HG02840 (cell line): Measurements from ENCODE around the gene MAP3K1.
"Not testable (repeated sequence)": the region's sequence is repeated elsewhere in the genome, so short reads cannot be mapped to it uniquely, and the experiment has no call there.

Source experiments
- ATAC-seq: cut with Tn5 transposase; IDR thresholded peaks from one replicate; pipeline ENCODE4 v1.9.1; 2021; ENCODE audit warnings: mild to moderate bottlenecking, moderate library complexity, moderate number of reproducible peaks; ENCODE audit not compliant: unreplicated experiment, low FRiP score

MAP3K1 gene

DNA sequence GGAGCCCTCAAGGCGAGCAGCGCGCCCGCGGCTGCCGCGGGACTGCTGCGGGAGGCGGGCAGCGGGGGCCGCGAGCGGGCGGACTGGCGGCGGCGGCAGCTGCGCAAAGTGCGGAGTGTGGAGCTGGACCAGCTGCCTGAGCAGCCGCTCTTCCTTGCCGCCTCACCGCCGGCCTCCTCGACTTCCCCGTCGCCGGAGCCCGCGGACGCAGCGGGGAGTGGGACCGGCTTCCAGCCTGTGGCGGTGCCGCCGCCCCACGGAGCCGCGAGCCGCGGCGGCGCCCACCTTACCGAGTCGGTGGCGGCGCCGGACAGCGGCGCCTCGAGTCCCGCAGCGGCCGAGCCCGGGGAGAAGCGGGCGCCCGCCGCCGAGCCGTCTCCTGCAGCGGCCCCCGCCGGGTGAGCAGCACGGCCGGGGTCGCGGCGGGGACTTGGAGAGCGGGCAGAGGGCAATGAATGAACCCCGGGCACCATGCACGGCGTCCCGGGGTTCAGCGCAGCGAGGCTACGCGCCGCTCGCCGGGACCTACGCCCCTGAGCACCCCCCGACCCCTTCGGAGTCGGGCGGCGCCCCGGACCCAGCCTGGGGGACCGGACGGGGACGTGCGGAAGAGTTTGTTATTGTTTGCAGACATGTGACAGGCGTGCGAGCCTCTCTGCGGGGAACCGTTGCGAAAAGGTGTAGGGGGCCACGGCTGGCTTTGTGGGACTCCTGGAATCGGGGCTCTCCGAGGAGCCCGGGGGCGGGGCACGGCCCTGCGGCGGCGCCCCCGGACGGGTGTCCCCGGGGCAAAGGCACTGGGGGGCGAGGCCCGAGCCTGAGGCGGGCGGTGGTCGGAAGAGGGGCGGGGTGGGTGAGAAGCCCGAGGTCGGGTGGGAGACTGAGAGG lies 553 bp downstream of the MAP3K1 start:
- ATAC-seq: peak; percentile 34

DNA sequence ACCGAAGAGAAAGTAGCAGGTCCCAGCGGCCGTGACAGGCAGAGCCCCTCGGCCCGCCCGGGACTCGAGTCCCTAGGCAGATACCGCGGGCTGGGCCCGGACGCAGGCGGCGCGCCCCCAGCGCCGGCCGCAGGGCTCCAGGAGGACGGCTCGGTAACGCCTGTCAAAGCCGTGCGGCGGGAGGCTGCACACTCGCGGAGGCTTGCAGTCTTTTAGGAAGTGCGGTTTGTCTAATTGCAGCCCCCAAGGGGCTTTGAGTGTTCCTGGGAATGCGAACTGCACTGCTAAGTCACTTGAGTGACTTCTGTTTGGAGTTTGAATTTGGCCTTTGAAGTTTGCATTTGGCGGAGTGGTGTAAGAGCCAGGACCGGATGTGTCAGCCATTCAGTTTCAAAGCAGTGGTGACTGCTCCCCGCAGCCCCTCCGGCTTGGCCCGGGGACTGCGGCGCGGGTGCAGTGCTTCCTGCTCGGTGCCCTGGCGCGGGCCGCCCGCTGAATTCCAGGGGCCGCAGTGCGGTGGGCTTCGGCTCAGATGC lies 1.3 kb downstream of the MAP3K1 start:
- ATAC-seq: peak; percentile 39

DNA sequence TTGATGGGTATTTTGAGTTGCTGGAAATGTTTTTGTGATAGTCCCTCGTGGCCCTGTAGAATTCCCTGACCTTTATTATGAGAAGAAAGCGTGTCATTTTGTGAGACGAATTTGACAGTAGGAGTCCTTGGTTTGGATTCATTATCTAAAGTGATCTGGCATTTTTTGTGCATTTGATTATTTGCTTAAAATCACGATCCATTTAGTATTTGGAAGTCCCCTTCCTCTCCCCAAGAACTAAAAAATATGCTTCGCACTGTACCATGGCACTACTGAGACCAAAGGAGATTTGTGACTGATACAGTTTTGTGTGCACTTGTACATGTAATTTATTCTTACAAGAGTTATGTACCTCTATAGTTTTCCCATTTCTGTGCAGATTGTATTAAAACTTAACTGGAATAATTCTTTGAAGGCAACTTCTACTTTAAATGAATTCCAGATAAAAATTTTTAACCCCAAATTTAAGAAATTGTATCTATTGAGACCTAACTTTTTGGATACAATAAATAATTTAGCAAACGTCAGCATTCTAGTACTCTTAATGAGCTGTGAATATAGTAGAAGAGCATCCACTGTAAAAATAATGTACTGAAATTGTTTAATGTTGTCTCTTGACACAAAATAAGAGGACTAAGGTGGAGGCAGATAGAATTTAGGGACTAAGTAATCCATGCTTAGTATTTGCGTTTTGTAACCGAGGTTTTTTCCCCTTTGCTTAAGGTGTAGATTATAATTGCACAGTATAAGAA lies 2.1 kb downstream of the MAP3K1 start:
- ATAC-seq: no peak

DNA sequence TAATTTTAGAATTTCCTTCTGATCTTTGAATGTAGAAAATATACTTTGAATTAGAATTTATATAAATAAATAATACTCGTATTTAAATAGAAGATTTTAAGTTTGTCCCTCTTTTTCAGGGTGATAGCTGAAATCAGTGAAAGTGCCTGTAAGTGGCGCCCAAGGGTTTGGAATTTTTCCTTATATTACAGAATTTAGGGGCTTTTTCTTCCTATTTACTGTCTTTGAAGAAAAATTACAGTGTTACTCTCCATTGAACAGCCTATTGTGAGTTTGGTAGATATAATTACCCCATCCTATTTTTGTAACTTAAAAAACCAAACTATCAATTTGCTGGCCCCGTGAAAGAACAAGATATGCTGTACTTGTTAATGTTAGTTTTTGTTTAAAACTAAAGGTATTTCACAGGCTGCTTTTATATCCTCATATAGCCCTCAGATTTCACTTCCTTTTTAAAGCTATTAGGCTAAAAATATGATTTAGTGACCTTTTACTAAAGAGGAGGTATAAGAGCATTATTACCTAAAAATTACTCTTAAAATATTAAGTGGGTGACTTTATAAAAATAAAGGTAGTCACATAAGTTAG lies 3.2 kb downstream of the MAP3K1 start:
- no peak for ATAC-seq

DNA sequence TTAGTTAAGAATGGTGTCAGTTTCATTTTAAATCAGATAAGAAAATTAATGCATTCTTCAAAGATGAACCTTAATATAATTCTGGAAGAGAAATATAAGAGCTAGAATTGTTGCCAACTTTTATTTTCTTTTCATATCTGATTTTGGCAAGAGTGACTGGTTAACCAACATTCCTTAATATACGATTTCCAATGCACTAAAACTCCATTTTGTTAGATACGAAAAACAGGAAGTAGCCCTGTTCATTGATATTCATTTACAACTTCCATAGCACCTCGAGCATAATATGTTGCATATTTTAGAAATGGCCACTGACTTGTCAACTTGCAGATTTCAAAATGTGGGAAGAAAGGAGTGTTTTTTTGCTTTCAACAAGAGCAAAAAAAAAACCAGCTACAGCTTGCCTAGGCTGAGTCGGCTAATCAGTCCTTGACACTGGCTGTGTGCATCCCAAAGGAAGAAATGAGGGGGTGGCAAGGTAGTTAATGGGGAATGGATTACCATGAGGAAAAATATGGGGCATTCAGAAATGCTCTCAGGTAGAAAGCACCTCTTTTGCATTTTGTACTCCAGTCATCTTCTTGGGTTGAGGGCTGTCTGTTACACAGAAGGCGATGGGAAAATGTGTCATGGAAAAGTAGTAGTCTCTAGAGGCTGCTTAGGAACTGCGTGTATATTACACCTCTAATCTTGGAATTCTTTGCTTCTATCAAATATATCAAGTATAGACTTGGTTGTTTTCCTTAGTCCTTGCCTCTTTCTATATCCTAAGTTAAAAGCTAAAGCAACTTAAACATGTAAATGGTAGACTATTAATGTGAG lies 3.9 kb downstream of the MAP3K1 start:
- no peak for ATAC-seq

DNA sequence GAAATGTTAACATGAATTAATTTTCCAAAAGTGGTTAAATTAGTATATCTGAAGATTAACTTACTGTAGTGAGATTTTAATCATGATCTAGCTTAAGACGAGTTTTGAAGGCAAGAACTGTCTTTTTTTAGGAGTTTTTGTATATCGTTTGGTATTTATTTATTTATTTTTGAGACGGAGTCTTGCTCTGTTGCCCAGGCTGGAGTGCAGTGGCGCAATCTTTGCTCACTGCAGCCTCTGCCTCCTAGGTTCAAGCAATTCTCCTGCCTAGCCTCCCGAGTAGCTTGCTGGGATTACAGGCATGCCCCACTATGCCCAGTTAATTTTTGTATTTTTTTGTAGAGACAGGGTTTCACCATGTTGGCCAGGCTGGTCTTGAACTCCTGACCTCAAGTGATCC lies 6.5 kb downstream of the MAP3K1 start:
- not testable (repeated sequence) for ATAC-seq

- no peak for ATAC-seq
Observed at GRCh38 chr5:56822981-56823380, 7.6 kb downstream of the MAP3K1 start.

DNA sequence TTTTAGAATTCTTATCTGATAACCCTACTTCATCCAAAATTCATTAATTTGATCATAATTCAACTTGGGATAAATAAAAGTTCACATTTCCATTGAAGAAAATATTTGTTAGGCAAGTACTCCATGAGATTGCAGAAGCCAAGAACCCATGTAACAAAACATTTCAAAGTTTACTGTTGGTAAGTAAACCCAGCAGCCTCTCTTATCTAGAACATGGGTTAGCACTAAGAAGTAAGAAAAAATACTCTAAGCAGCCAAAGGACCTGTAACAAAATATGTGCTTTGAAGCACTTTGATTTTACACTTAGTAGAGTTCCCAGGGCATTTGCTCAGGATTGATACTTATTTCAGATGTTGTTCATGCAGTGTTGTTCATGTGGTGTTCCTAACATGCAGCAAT lies 8.7 kb downstream of the MAP3K1 start:
- no peak for ATAC-seq

DNA sequence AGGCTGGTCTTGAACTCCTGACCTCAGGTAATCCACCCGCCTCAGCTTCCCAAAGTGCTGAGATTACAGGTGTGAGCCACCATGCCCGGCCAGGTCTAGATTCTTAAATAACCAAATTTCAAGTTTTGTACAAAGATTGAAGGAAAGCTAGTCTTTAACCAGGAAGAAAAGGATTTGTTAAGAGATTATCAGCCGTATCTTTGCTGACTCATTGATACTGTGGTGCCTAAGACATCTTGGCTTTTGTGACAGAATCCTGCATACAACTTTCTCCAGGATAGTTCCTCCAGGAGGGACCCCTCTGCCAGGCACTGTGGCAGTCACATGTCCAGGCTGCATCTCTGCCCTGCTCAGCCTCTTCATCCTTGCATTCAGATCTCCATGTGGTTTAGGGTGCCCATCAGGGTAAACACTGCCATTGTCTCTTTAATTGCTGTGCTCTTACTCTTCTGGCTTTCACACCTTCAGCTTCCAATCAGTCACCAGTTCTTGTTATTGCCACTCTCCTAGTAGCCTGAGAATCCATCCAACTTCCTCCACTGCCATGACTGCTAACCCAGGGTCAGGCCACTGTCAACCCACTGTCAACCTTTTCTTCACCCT lies 10.0 kb downstream of the MAP3K1 start:
- no peak for ATAC-seq

DNA sequence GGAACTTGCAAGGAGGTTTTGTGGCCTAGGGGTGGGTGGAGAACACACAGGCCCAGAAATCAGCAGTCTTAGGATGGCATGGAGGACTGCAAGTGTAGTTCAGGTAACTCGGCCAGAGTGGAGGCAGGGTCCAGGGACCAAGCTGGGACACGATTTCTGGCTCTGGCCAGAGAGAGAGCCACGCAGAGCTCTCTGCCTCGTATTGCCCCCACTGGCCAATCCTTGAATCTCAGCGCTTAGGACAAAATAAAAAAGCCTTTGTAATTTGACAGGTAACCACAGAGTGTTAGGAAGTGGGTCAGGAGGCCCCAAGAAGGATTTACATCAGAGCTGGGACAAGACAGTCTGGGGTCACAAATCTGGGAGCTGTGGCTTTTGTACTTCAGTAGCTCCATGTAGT lies 11.7 kb downstream of the MAP3K1 start:
- no peak for ATAC-seq

- no peak for ATAC-seq
Observed at GRCh38 chr5:56827924-56828323, 12.6 kb downstream of the MAP3K1 start.

GRCh38 chr5:56829137-56829908 lies 14.0 kb downstream of the MAP3K1 start:
- ATAC-seq: no peak

- ATAC-seq: no peak
Observed at GRCh38 chr5:56831773-56832172, 16.4 kb downstream of the MAP3K1 start.

GRCh38 chr5:56833325-56833724 lies 18.0 kb downstream of the MAP3K1 start:
- ATAC-seq: no peak

- ATAC-seq: no peak
Observed at GRCh38 chr5:56837381-56837780, 22.0 kb downstream of the MAP3K1 start.

DNA sequence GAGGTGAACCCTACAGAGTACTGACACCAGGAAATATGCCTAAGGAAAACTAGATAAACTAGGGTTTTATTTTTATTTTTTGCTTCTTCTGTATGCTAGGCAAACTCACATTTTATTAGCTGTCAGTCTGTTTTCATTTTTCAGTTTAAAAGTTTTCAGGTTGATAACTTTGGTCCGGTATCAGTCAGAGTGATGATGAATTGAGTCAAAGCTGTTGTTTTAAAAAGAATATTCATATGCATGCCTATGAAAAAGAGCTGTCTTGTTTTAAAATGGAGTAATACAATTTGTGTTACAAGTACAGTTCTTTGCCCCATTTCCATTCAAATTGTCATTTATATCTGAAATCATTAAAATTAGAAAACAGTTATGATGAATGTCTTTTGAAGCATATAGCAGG lies 22.6 kb downstream of the MAP3K1 start:
- ATAC-seq: no peak

DNA sequence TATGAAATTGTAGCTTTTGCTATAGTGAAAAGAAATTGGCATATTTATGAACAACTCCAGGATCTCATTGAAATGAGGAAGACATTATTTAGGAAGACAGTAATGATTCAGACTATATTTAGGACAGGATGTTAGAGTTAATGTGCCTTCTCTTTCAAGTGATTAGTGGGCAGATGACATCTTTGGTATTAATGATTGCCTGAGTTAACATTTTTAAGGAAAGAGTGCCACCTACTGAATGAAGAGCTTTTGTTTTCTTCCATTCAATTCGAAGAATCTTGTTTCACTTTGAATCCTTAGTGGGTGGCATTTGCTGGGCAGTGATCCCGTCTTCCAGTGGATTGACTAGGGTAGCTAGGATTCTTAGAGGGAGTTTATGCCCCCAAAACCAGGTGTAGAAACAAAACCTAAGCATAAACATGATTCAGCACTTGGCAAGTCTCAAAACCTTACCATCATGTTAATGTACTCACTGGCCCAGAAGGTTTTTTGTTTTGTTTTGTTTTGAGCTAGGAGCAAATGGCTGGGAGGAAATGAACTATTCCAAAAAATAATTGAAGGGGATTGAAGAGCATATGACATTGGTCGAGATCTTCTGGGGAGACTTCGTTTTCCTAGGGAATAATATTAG lies 23.2 kb downstream of the MAP3K1 start:
- ATAC-seq: no peak

DNA sequence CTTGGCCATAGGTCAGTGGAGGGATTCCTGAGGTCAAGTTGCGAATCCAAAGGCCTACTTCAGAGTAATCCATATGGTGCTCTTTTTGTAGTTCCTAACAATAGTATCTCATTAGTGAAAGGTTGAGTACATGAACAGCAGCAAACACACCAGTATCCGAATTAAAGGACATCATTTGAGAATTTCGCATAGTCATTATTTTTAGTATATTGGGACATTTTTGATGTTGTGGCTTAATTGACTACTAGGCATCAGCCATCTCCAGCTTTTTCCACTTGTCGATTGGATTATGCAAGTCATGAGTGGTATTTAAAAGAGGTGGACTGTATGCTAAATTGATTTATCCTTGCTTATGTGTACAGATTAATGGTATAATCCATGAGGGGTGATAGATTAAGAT lies 23.7 kb downstream of the MAP3K1 start:
- no peak for ATAC-seq

DNA sequence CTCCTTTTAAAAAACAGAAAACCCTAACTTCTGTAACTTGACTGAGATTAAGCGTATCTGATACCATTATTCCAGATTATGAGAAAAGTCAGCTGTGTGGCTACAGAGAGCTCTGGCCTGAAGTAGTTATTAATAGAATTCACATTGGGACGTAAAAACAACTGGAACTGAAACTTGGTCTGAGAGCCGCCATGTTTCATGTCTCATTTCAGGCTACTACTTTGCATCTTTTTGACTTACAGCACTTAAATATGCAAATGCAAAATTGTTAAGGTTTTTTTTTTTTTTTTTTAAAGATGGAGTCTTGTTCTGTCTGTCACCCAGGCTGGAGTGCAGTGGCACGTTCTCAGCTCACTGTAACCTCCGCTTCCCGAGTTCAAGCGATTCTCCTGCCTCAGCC lies 25.2 kb downstream of the MAP3K1 start:
- no peak for ATAC-seq
